Uterus (tissue), 2 donors: ENCODE results near the gene PDCD1.

Experiments
- POLR2A ChIP-seq, 2 donors: fragments of 450-650 bp; IDR thresholded peaks; one replicate each; pipeline ENCODE4 v1.6.1; 2016; ENCODE audit warnings: antibody characterized with exemption in 2 of 2, mild to moderate bottlenecking in 1 of 2, moderate library complexity in 1 of 2
- TF ChIP-seq, protein P1 (sequence below), 4 experiments: fragments of 200-600 bp in 2 of 4; fragments of 450-650 bp in 2 of 4; sonication (generic) in 2 of 4; IDR thresholded peaks; one replicate each; pipeline ENCODE4 v1.5.1; 2016 to 2019; ENCODE audit warnings: antibody characterized with exemption in 4 of 4, mild to moderate bottlenecking in 2 of 4, moderate library complexity in 1 of 4

DNA sequence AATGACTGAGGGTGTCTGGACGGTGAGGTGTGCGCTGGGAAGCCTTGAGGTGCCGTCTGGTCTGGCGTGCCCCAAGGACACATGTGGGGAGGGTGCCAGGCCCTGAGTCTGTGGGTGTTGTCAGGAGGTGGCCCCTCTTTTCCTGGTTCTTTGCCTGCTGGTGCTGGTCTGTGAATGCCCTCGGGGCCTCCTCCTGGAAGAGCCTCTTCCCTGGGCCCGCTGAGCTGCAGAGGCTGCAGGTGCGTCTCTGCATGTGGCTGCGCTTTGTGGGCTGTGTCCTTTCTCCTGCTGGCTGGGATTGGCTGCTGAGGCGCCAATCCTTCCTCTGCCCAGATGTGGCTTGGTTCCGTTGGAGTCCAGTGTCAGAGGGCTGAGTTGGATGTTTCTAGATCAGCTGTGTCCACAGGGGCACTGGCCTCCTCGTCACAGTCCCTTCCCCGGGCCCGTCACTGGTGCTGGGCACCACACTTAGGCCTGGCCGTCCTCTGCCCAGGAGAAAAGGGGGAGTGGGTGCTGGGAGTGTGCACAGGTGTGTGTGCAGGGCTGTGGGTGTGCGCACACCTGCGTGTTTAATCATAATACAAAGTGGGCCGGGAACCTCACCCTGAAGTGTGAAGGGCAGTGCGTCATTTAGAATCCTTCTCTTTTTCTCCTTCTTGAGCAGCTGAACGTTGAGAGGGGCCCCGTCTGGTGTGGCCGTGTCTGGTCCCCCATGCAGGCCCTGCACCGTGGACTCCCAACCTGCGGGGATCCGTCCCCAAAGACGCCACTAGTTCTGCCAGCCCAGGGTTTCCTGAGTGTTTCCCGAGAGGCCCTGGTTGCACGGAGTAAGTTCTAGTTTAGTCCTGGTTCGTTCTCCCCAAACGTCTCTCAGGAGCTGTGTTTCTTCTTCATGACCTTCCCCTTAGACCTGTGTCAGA is 46.4 kb upstream of the PDCD1 start:
- TF ChIP-seq, protein P1, sequence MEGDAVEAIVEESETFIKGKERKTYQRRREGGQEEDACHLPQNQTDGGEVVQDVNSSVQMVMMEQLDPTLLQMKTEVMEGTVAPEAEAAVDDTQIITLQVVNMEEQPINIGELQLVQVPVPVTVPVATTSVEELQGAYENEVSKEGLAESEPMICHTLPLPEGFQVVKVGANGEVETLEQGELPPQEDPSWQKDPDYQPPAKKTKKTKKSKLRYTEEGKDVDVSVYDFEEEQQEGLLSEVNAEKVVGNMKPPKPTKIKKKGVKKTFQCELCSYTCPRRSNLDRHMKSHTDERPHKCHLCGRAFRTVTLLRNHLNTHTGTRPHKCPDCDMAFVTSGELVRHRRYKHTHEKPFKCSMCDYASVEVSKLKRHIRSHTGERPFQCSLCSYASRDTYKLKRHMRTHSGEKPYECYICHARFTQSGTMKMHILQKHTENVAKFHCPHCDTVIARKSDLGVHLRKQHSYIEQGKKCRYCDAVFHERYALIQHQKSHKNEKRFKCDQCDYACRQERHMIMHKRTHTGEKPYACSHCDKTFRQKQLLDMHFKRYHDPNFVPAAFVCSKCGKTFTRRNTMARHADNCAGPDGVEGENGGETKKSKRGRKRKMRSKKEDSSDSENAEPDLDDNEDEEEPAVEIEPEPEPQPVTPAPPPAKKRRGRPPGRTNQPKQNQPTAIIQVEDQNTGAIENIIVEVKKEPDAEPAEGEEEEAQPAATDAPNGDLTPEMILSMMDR (IDR thresholded peaks at IDR 0.05), result no peak
- TF ChIP-seq POLR2A (IDR thresholded peaks at IDR 0.05), result no peak
